D721Med (cell line): ENCODE measurements around the gene CCDC116.

Experiments
- DNase-seq: peaks from one replicate; pipeline ENCODE4 v3.0.0; 2011; ENCODE audit warnings: low spot score; ENCODE audit not compliant: insufficient read length
- FAIRE-seq: peaks from 2 replicates; lab custom pipeline; 2011; peaks lifted over from hg19 to GRCh38; lab: Jason Lieb, UNC
- TF ChIP-seq, protein P1 (sequence below): IDR thresholded peaks from 2 replicates; pipeline ENCODE4 v1.5.1; 2012; ENCODE audit warnings: mild to moderate bottlenecking, control low read depth; ENCODE audit not compliant: insufficient read depth; ENCODE audit errors: missing control alignments

CCDC116 gene

DNA sequence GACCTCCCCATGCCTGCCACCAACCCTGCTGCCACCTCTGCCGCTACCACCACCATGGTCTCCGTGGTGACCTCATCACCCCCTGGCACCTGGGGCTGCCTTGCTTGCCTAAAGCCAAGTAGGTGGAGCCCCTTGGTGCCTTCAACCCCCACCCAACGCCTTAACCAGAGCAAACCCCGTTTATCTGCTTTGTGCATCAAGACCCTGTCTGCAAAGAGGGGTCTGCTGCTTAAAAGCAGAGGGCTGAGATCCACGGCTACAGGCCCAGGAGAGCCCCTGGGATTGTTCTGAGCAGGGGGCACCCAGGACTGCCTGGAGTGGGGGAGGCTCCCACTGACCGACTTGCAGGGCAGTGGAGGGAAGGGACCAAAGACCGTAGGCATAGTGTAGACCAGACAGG, 28.3 kb downstream of the CCDC116 start:
- FAIRE-seq, result no peak
- TF ChIP-seq, protein P1, sequence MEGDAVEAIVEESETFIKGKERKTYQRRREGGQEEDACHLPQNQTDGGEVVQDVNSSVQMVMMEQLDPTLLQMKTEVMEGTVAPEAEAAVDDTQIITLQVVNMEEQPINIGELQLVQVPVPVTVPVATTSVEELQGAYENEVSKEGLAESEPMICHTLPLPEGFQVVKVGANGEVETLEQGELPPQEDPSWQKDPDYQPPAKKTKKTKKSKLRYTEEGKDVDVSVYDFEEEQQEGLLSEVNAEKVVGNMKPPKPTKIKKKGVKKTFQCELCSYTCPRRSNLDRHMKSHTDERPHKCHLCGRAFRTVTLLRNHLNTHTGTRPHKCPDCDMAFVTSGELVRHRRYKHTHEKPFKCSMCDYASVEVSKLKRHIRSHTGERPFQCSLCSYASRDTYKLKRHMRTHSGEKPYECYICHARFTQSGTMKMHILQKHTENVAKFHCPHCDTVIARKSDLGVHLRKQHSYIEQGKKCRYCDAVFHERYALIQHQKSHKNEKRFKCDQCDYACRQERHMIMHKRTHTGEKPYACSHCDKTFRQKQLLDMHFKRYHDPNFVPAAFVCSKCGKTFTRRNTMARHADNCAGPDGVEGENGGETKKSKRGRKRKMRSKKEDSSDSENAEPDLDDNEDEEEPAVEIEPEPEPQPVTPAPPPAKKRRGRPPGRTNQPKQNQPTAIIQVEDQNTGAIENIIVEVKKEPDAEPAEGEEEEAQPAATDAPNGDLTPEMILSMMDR, result no peak
- DNase-seq, result no peak

DNA sequence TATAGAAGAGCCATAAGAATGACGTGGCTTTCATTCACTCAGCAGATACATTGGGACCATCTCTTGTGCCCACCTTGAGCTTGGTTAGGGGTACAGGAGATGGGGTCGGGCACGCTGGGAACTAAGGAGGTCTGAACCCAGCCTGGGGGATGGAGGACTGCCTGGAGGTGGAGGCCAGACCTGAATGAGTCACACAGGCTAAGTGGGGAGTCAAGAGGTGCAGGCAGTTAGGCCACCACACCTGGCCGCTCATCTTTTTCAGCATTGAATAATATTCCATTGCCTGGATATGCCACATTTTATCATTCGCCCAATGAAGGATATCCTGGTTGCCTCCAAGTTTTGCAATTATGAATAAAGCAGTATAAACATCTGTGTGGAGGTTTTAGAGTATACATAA, 29.4 kb downstream of the CCDC116 start:
- FAIRE-seq (no peak), DNase-seq (no peak)
- TF ChIP-seq, protein P1, result no peak

DNA sequence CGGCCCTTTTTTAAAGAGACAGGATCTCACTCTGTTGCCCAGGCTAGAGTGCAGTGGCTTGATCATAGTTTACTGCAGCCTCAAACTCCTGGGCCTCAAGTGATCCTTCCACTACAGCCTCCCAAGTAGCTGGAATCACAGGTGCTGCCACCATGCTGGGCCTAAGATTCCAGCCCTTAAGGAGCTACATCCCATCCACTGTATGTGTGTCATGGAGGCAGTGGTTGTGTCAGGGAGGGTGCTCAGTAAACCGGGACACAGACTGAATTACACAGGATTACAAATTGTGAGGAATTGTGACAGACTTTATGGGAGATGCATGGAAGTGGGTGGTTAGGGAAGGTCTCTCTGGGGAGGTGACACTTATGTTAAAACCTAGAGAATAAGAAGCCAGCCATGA, 31.2 kb downstream of the CCDC116 start:
- DNase-seq, result no peak
- FAIRE-seq, result no peak
- TF ChIP-seq, protein P1, result no peak

DNA sequence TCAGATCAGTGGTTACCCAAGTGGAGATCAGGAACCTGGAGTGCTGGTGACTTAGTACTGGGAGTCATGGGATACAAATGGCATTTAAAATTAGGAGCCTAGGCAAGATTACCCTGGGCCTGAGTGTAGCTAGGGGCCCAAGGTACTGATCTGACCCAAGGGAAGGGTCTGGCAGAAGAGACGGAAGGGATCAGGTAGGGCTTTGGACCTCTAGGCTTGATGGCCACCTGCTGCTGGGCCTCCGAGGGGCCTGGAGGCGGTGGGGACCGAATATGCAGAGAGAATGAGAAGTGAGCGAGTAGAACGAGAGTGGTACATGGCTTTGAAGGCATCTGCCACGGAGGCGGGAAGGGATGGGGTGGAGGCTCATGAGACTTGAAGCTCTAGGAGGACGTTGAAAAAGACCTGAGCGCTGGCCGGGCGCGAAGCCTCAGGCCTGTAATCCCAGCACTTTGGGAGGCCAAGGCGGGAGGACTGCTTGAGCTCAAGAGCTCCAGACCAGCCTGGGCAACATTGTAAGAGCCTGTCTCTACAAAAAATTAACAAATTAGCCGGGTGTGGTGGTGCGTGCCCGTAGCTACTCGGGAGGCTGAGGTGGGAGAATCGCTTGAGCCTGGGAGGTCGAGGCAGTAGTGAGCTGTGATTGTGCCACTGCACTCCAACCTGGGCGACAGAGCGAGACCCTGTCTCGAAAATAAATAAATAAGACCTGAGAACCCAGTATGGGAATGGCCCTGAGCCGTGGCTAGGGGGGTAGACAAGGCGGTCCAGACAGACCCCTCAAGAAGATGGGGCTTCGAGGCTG, 32.7 kb downstream of the CCDC116 start:
- TF ChIP-seq, protein P1, result no peak
- no peak for DNase-seq
- FAIRE-seq, result no peak

DNA sequence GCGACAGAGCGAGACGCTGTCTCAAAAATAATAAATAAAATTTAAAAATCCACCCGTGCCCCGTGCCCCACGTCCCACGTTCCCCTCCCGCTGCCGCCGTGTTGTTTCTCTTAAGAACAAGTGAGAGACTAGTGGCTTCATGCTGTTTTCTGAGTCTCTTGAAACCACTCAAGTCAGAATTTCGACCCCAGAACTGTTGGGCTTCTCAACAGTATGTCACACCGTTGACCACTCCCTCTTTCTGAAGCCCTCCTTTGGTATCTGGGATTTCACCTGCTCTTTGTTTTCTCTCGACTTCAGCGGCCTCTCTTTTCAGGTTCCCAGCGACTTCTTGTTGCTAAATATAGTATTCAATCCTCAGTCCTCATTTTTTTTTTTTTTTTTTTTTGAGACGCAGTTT, 34.2 kb downstream of the CCDC116 start:
- DNase-seq, result no peak
- FAIRE-seq, result no peak

DNA sequence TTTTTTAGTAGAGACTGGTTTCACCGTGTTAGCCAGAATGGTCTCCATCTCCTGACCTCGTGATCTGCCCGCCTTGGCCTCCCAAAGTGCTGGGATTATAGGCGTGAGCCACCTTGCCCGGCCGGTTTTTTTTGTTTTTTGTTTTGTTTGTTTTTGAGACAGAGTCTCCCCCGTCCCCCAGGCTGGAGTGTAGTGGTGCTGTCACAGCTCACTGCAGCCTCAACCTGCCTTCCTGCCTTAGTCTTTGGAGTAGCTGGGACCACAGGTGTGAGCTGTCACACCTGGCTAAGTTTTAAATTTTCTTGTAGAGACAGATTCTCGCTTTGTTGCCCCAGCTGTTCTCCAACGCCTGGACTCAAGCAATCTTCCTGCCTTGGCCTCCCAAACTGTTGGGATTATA, 36.5 kb downstream of the CCDC116 start:
- TF ChIP-seq, protein P1, result no peak
- FAIRE-seq, result no peak

More for the DNA sequence above, 34.2 kb downstream of the CCDC116 start:
- TF ChIP-seq, protein P1, result no peak

DNA sequence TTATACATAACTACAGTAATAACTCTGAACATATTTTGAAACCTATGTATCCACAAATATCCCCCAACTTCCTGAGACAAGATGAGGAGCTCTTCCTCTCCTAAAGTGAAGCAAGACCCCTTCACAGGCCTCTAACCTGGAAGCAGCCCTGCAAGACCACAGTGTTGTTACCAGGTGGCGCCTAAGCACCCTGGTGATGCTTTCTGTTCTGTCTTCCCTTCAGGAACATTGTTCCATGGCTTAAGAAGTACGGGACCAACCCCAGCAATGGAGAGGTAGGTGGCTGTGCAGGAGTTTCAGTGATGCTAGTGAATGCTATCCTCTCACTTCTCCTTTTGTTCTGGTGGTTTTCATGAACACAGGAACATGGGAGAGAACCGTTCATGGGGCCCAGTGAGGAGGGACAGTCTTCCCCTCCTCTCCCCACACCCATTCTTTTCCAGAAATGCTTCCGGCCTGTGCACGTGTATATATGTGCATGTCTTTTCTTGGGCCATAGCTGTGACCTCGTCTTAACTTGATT, 39.6 kb downstream of the CCDC116 start:
- TF ChIP-seq, protein P1, result no peak
- no peak for DNase-seq
- no peak for FAIRE-seq

More for the DNA sequence above, 36.5 kb downstream of the CCDC116 start:
- DNase-seq, result no peak
